HG03378 (cell line): Measurements from ENCODE around the gene RNF225.
A peak's percentile ranks its signal among the peaks of the same experiment; 100 is the strongest.
"Not testable (repeated sequence)": the region's sequence is repeated elsewhere in the genome, so short reads cannot be mapped to it uniquely, and the experiment has no call there.

ENCODE experiments used
- ATAC-seq: cut with Tn5 transposase; IDR thresholded peaks from one replicate; pipeline ENCODE4 v1.9.1; 2021; ENCODE audit warnings: mild to moderate bottlenecking, moderate library complexity; ENCODE audit not compliant: unreplicated experiment

Gene RNF225

DNA sequence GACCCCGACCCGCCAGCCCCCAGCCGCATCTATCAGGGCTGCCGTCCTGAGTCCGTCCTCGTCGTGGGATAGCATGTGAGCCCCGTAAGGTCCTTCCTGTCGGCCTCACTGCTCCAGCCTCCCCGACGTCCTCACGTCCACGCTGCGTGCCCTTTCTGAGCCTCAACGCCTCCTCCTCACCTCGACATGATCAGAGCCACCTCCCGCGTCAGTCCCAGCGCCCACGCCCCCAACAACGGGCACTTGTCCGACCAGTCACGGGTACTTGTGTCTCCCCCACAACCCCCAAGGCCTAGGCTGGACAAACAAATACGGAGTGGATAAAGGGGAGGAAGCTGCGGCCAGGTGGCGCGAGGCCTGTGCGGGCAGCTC is 33.6 kb upstream of the RNF225 start:
- peak; percentile 18 for ATAC-seq

DNA sequence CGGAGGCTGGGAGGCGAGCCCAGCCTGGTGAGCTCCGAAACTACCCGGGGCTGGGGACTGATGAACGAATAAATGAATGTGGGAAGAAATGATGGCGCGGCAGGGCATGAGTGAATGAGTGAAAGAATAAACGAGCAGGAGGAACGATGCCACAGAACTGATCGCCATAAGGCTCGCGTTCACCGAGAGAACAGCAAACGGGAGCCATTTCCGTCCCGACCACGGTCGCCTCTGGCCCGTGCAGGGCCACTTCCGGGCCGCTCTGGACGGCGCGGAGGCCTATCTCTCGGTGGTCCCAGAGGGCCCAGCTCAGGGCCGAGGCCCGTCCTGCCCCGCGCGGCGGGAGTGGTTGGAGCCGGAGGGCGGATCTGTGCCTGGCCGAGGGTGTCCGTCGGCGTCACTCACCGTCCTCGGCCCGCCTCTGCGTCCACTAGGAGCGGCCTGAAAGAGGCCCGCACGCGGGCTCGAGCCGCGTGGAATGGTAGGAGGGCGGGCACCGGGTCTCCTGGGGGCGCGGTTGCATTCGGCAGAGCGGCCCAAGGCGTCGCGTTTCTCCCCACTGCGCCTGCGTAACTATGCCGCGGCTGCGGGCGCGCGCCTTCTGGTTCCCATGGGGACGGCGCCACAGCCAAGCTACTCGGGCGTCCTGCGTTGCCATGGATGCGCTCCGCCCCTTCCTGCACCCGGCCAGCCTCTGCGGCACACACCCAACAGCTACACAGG is 33.0 kb upstream of the RNF225 start, which contains the start of gene ZNF497:
Gene ZNF497, minus strand, starts transcription at position 480 of the 723 bp plus-strand sequence. CDS start 5,116 bp downstream, outside the sequence.
- peak; percentile 73 for ATAC-seq

DNA sequence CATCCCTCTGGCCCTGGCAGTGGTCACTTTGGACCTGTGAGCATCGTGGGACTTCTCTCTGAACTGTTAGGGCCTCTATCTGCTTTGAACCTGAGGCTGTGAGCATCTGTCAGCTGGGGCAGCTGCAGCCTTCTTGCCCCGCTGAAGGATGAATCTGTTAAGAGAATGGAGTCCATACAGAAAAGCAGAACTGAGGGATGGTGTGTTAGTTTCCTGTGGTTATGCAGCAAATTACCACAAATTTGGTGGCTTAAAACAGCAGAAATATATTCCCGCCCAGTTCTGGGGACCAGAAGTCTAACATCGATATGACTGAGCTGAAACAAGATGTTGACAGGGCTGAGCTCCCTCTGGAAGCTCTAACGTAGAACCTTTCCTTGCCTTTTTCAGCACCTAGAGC is 31.3 kb upstream of the RNF225 start:
- ATAC-seq, result no peak

DNA sequence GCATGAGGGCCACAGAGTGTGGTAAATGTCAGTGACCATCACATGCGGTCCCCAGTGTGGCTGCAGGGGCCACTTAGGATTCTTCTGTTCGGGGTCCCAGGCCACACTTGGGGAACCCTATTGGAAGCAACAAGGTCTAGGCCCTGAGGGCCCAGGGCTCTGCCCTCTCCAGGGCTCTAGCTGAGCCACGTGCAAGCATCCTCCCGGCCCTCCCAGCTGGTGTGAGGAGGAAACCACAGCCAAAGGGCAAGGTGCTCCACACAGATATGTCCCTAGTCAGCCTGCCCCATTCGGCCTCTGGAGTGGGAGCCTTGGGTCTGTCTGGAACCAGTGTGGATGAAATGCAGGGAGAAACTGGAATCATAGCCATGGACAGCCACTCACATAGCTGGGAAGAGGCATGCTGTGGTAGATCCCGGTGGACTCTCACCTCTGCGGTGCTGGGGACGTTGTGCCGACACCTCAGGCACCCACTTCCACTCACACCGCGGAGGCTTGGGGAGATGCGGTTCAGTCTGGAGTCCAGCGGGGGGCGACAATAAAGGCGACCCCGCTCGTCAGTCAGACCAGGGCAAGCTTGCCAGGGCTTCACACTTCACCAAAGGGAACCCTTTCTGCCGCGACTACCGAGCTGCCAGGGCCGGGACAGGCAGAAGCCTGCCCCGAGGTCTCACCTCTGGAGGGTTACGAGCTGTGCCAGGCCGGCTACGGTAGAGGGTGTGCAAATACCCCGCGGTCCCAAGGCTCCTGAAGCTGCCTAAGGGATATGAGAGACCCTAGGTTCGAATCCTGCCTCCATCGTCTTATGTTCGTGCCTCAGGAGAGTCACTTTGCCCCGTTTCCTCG is 28.6 kb upstream of the RNF225 start:
- no peak for ATAC-seq

GRCh38 chr19:58367698-58368454 is 27.6 kb upstream of the RNF225 start:
- no peak for ATAC-seq

DNA sequence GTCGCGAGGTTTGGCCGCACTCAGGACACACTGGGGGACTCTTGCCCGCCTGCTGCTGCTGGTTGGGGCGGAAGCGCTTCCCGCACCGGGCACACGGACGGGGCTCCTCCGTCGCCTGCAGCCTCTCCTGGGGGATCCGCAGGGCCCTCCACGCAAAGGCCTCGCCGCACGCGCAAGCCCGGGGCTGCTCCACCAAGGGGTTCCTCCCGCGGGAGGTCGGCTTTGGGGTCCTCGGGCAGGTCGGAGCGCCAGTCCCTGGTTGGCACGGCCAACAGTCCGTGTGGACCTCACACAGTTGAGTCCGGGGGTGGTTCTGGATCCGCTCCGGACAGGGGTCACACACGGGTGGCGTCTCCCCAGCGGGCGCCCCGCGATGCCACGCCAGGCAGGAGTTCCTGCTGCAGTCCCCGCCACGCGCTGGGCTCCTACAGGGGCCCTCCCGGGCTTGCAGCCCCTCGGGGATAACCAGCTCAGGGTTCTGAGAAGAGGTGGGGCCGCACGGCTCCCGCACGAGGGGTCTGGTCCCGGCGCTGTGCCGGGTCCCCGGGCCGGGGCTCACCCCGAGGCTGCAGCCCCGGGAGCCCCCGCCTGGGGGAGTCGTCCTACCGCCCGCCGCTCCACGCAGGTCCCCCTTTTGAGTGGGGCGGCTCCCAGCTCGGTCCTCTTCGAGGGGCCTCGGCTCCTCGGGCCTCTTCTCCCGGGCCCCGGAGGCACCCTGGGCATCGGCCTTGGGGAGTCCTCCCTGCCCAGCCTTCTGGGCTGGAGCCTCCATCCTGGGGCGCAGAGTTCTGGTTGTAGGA is 26.7 kb upstream of the RNF225 start:
- ATAC-seq, result no peak

DNA sequence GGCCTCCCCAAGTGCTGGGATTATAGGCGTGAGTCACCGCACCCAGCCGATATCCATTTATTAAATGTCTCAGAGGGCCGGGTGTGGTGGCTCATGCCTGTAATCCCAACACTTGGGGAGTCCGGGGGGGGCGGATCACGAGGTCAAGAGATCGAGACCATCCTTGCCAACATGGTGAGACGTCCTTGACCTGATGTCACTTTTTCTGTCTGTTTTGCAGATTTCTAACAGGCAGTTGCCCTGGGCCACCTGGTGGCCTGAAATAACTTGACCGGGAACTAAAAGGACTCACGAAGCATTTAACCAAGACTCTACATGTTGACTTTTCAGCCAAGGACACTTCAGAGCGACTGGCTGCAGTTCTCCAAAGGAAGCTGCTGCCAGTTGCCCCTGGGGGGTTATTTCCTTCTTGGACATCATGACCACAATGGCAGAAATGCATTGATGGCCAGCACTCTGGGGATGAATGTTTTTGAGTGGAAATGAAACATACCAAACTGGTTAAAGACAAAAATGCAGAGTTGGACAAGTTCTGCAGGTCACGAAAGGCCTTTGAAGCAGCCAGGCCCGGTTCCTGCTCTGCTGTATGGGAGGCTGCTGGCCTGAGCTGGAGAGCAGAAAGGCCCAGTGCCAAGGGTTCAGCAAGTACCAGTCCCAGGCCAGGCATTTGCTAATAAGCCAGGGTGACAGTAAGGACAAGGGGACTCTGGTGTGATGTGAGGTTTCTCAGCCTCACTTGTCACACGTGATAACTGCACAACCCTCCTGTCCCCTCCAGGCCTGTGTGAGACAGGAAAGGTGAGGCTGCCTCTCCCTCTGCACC is 22.9 kb upstream of the RNF225 start:
- no peak for ATAC-seq

DNA sequence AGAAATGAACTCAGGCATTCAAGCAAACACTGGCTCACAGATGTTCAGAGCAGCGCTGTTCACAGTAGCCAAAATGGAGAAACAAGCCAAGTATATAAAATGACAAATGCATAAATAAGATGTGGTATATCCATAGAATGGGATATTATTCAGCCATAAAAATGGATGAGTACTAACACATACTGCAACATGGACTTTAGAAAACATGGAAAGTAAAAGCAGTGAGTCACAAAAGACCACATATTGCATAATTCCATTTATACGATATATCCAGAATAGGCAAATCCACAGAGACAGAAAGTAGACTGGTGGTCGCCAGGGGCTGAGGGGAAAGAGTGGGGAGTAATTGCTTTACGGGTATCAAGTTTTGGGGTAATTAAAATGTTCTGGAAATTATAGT is 21.3 kb upstream of the RNF225 start:
- no peak for ATAC-seq

GRCh38 chr19:58376724-58377123 is 18.7 kb upstream of the RNF225 start:
- ATAC-seq, result not testable (repeated sequence)

- no peak for ATAC-seq
Measured at GRCh38 chr19:58379246-58379645, 16.2 kb upstream of the RNF225 start.

DNA sequence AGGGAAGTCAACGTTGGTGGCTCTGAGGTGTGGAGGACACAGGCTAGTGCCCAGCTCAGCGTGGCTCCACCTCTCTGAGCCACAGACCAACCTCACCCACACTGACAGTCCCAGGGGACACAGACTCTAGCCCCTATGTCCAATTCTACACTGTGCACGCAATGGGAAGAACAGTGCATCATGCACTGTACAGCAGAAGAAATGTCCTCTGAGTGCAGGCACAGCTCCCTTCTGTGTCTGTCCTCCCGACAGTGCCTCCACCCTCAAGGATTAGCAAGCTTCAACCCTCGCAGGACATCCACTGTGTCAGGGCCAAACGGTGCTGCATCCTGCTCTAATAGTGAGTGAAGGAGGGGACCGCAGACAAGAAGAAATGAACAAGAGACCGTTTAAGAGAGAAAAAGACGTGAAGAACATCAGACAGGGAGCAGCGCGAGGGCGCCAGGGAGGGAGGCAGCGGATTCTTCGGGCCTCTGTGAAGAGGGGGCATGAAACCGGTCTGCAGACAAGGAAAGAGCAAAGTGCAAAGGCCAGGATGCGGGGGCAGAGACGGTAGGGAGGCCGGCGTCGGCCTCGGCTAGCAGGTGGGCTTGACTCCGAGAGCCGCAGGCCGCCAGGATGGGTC is 15.3 kb upstream of the RNF225 start:
- ATAC-seq, result peak; percentile 0

GRCh38 chr19:58380662-58381459 is 14.6 kb upstream of the RNF225 start, which contains the start of gene ZNF837:
Gene ZNF837, minus strand, starts transcription at chr19:58381030. Its CDS starts 11,698 bp downstream, at chr19:58369332.
- ATAC-seq, result peak; percentile 85

- no peak for ATAC-seq
Measured at GRCh38 chr19:58381460-58382212, 13.8 kb upstream of the RNF225 start.

GRCh38 chr19:58382997-58383603 is 12.4 kb upstream of the RNF225 start:
- no peak for ATAC-seq

DNA sequence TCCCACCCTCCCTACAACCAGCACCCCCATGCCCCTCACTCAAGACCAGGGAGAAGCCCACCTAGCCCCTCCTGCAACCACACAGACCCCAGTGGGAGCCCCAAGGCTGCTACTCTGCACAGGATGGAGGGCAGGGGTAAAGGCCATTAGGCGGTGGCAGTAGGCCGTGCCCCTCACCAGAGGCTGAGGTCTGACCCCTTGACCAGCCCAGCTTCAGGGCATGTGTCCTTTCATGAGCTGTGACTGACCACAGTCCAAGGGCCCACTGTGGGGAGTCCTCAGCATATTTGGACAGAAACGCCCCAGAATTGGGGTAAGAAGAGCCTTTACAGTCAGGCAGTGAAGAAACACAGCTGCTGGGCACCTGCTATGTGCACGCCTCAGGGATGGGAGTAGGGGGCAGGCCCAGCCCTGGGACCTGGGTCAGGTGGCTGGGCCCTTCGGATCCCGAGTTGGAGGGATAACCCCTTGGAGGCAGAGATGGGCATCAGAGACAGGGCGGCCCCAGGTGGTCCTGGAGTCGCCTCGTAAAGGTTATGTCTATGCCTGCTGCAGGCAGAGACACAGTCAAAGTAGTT is 10.1 kb upstream of the RNF225 start:
- ATAC-seq, result no peak

DNA sequence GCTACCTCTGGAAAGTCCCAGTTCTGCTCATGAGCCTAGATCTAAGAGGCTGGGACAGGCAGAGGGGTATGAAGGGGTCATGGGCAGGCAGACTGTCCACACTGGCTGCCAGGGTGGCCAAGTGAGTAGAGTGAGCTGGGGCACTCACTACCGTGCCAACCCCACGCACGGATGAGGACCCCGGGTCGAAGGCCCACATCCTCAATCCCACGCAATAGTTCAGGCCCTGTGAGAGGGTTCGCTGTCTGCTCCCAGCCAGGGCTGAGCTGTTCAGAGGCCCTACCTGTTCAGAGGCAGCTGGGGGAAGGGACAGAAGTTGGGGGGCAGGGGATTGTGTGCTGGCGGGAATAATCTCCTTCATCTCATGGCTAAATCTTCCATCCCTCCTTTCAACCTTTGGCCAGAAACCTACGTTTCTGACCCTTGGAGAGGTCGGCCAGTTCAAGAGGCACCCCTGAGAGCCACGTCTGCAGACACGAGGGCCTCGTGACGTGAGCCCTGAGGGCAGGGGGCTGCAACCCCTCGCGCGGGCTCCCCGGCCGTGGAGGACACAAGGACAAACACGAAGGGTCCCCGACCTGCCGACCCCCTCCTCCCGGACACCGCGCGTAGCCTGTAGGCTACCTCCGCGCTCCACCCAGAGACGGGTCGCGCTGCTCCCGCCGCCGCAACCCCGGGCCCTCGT is 9.4 kb upstream of the RNF225 start:
- no peak for ATAC-seq
